HG03095 (cell line): Measurements from ENCODE around the gene OR7A5.
"Not testable (repeated sequence)": the region's sequence is repeated elsewhere in the genome, so short reads cannot be mapped to it uniquely, and the experiment has no call there.

Experiments
- ATAC-seq: cut with Tn5 transposase; IDR thresholded peaks from one replicate; pipeline ENCODE4 v1.9.1; 2021; ENCODE audit warnings: moderate library complexity; ENCODE audit not compliant: unreplicated experiment

OR7A5 gene

GRCh38 chr19:14835011-14835410 is at the start of gene OR7A5, which contains the start of gene OR7C1:
Gene OR7A5 (minus strand): TSS chr19:14835185. CDS start chr19:14828241, 6,944 bp downstream.
Gene OR7C1 (minus strand): TSS chr19:14835185. CDS start chr19:14800136, 35,049 bp downstream.
- no peak for ATAC-seq

- no peak for ATAC-seq
These were observed 36.7 kb upstream of the OR7A5 start for GRCh38 chr19:14871619-14872230.

GRCh38 chr19:14868497-14868896 is 33.5 kb upstream of the OR7A5 start:
- ATAC-seq: no peak

- no peak for ATAC-seq
These were observed 13.8 kb upstream of the OR7A5 start, which contains the start of gene OR7A10 for GRCh38 chr19:14848822-14849221. Gene OR7A10 (minus strand): TSS chr19:14848922. CDS start chr19:14841877, 7,045 bp downstream.

- ATAC-seq: no peak
These were observed 8.6 kb upstream of the OR7A5 start for GRCh38 chr19:14843578-14843977.

GRCh38 chr19:14843169-14843568 is 8.2 kb upstream of the OR7A5 start:
- no peak for ATAC-seq

- no peak for ATAC-seq
These were observed 5.2 kb upstream of the OR7A5 start for GRCh38 chr19:14840206-14840605.

- ATAC-seq: no peak
These were observed 2.4 kb upstream of the OR7A5 start for GRCh38 chr19:14837391-14837790.

GRCh38 chr19:14830702-14831101 is 4.3 kb downstream of the OR7A5 start:
- no peak for ATAC-seq

- ATAC-seq: no peak
These were observed 9.0 kb downstream of the OR7A5 start for GRCh38 chr19:14826006-14826405.

GRCh38 chr19:14821937-14822336 is 13.0 kb downstream of the OR7A5 start:
- ATAC-seq: no peak

- no peak for ATAC-seq
These were observed 16.4 kb downstream of the OR7A5 start for GRCh38 chr19:14818588-14818987.

GRCh38 chr19:14817052-14817451 is 17.9 kb downstream of the OR7A5 start:
- no peak for ATAC-seq

GRCh38 chr19:14814982-14815652 is 19.9 kb downstream of the OR7A5 start:
- no peak for ATAC-seq

- ATAC-seq: no peak
These were observed 25.5 kb downstream of the OR7A5 start for GRCh38 chr19:14809272-14810057.

- no peak for ATAC-seq
These were observed 30.2 kb downstream of the OR7A5 start for GRCh38 chr19:14804765-14805164.

- ATAC-seq: no peak
These were observed 36.2 kb downstream of the OR7A5 start for GRCh38 chr19:14798760-14799159.

- ATAC-seq: no peak
These were observed 39.0 kb downstream of the OR7A5 start for GRCh38 chr19:14796021-14796420.

- ATAC-seq: no peak
These were observed 39.8 kb downstream of the OR7A5 start for GRCh38 chr19:14795078-14795721.

GRCh38 chr19:14792250-14792649 is 42.7 kb downstream of the OR7A5 start:
- ATAC-seq: not testable (repeated sequence)

- ATAC-seq: no peak
These were observed 48.5 kb downstream of the OR7A5 start for GRCh38 chr19:14786421-14786851.
